GM12875 (cell line): ENCODE results near the gene UPK3A.

ENCODE experiments used
- H3K4me3 ChIP-seq: one replicate; pipeline ENCODE4 v1.5.1; 2011; ENCODE audit warnings: low read depth, low read length, control low read depth
- TF ChIP-seq, protein P1 (sequence below): IDR thresholded peaks from 2 replicates; pipeline ENCODE4 v1.5.1; 2011; ENCODE audit warnings: low read depth, mild to moderate bottlenecking, control low read depth, inconsistent platforms, low read length, moderate library complexity, borderline replicate concordance; ENCODE audit not compliant: insufficient read depth

UPK3A gene

DNA sequence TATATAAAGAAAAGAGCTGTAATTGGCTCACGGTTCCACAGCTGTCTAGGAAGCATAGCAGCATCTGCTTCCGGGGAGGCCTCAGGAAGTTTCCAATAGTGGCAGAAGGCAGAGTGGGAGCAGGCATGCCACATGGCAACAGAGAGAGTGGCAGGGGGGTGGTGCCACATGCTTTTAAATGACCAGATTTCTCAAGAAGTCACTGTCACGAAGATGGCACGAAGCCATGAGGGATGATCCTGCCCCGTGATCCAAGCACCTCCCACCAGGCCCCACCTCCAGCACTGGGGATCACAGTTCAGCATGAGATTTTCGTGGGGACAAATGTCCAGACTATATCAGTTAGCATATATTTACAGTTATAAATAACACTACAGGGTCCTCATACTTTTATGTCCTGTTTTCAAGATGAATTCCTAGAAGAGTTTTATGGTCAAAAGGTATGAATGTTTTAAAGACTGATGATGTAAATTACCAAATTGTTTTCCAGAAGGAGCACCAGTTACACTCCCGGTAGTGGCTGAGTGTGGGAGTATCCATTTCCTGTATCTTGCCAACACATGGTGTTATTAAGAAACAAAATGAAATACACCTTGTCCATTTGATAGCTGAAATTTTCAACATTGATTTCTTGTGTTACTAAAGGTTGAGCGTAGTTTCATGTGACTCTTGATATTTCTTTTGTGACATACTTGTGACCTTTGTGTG lies 44.2 kb downstream of the UPK3A start:
- H3K4me3 ChIP-seq, result no peak overlapping the region
- TF ChIP-seq, protein P1, sequence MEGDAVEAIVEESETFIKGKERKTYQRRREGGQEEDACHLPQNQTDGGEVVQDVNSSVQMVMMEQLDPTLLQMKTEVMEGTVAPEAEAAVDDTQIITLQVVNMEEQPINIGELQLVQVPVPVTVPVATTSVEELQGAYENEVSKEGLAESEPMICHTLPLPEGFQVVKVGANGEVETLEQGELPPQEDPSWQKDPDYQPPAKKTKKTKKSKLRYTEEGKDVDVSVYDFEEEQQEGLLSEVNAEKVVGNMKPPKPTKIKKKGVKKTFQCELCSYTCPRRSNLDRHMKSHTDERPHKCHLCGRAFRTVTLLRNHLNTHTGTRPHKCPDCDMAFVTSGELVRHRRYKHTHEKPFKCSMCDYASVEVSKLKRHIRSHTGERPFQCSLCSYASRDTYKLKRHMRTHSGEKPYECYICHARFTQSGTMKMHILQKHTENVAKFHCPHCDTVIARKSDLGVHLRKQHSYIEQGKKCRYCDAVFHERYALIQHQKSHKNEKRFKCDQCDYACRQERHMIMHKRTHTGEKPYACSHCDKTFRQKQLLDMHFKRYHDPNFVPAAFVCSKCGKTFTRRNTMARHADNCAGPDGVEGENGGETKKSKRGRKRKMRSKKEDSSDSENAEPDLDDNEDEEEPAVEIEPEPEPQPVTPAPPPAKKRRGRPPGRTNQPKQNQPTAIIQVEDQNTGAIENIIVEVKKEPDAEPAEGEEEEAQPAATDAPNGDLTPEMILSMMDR, result no peak

GRCh38 chr22:45329530-45329936 lies 44.8 kb downstream of the UPK3A start:
- TF ChIP-seq, protein P1, result no peak

GRCh38 chr22:45330548-45330947 lies 45.8 kb downstream of the UPK3A start:
- TF ChIP-seq, protein P1, result no peak

More at GRCh38 chr22:45329530-45329936, 44.8 kb downstream of the UPK3A start:
- no peak overlapping the region for H3K4me3 ChIP-seq

DNA sequence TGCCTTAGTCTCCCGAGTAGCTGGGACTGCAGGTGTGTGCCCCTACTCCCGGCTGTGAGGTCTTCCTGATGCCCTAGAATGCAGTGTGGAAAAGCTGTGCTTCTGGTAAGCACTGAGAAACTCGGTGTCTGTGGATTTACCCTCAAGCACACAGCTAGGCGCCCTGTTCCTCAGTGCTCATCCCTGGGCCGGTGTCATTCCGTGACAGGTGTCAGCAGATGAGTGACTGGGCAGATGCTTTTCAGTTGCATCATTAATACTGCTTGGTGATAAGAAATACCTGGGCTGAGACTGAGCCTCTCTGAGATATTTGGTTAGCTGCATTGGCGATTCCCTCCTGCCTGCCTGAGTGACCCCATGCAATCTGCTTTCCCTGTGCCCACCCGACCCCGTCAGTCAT lies 46.7 kb downstream of the UPK3A start:
- TF ChIP-seq, protein P1, result no peak
- no peak overlapping the region for H3K4me3 ChIP-seq

More at GRCh38 chr22:45330548-45330947, 45.8 kb downstream of the UPK3A start:
- no peak overlapping the region for H3K4me3 ChIP-seq

- H3K4me3 ChIP-seq, result no peak overlapping the region
- TF ChIP-seq, protein P1, result no peak
Observed at GRCh38 chr22:45332001-45332400, 47.3 kb downstream of the UPK3A start.

- TF ChIP-seq, protein P1, result no peak
- H3K4me3 ChIP-seq, result no peak overlapping the region
Observed at GRCh38 chr22:45334068-45334467, 49.3 kb downstream of the UPK3A start.

DNA sequence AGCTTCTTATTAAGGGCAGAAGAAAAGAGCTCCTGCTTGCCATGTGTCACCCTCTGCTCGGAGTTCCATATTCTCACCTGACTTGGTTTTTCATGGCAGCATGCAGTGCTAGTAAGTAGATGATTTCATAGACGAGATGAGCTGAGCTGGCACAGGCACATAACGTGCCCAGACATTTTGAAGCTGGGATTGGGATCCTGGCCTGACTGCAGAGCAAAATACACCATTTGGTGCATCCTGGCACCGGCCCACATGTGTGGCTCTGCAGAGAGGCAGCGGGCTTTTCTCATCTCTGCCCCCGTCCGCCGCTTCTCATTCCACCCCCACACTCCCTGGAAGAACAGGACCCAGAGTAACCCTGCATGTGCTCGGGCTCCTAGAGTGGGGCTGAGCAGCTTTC lies 49.8 kb downstream of the UPK3A start:
- no peak overlapping the region for H3K4me3 ChIP-seq
- TF ChIP-seq, protein P1, result no peak
